ENCODE measurements around the gene GMPR2.
A peak's percentile ranks its signal among the peaks of the same experiment; 100 is the strongest.
"Not testable (repeated sequence)": the region's sequence is repeated elsewhere in the genome, so short reads cannot be mapped to it uniquely, and the experiment has no call there.

The GMPR2 gene

GRCh38 chr14:24203249-24203886 is 29.4 kb upstream of the GMPR2 start:
- not testable (repeated sequence) for FAIRE-seq

DNA sequence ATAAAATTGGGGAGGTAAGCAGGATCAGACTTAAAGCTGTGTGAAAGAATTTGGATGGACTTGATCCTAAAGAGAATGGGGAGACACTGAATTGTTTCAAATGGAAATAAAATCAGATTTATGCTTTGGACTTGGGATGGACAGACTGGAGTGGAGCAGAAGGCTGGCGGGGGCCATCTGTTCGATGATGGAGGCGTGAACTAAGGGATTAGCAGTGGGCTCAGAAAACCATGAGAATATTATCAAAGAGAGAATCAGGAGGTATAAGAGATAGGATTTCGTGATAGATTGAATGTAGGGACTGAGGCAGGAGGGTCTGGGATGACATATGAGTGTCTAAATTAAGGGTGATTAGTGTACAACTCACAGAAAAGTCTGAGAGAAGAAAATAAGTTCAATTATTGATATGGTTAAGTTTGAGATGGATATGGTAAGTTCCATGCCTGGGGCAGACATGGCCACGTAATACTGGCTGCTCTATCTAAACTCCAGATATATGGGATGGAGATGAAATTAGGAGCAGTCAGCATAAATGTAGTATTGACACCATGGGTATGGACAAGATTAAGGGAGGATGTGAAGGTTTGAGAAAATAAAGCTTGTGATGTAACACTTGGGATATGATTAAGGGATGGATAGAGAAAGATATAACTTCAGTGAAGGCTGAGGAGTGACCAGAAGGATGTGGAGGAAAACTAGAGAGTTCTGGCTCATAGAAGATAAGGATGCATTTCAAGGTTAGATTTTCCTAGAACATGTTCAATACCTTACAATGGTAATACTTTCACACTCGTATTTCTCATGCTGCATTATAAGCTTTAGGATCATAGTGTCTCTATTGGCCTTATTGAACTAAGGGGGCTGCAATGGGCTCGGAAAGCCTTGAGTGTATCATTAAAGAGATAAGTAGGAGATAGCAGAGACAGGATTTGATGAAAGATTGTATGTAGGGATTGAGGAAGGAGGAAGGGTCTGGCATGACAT is 28.3 kb upstream of the GMPR2 start:
- FAIRE-seq, result no peak

- no peak for FAIRE-seq
These were observed 26.2 kb upstream of the GMPR2 start for GRCh38 chr14:24206260-24207103.

GRCh38 chr14:24207104-24207551 is 25.6 kb upstream of the GMPR2 start:
- no peak for FAIRE-seq

DNA sequence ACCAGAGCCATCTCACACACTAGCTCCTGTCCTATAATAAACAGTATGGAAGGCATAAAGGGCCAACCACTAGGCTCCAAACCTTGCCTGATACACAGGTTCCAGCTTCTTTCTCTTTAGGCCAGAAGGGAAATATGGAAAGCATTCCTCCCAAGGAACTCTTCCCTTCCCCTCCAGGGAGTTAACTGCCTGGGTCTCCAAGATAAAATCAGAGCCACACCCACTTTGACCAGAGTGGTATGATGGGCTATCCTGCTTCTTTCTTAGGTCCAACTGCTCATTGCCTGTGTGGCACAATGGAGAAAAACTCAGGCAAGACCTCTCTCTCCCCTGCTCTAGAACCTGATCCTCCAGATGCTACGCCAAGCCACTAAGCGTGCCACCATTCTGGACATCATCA is 25.1 kb upstream of the GMPR2 start:
- FAIRE-seq, result no peak

DNA sequence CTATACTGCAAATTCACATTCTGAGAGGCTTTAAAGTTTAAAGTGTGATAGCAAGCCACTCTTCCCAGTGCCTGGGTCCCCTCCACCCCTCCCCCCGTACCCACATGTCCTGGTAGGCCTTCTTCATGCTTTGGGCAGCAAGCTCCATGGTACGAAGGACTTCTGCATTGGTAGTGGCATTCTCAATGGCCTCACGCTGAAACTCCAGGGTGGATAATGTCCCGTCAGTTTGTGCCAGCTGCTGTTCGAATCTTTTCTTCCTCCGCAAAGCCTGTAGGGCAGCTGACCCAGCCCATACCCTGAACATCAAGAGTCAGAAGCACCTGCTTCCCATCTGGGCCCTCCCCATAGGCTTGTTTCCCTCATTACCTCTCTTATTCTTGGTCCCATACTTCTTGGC is 21.4 kb upstream of the GMPR2 start:
- FAIRE-seq, result no peak

- FAIRE-seq, result peak; percentile 37
These were observed 19.5 kb upstream of the GMPR2 start, which contains the start of gene CHMP4A for GRCh38 chr14:24212924-24213865. CHMP4A (minus strand) TSS chr14:24213488; CDS start chr14:24213439, 49 bp downstream.

DNA sequence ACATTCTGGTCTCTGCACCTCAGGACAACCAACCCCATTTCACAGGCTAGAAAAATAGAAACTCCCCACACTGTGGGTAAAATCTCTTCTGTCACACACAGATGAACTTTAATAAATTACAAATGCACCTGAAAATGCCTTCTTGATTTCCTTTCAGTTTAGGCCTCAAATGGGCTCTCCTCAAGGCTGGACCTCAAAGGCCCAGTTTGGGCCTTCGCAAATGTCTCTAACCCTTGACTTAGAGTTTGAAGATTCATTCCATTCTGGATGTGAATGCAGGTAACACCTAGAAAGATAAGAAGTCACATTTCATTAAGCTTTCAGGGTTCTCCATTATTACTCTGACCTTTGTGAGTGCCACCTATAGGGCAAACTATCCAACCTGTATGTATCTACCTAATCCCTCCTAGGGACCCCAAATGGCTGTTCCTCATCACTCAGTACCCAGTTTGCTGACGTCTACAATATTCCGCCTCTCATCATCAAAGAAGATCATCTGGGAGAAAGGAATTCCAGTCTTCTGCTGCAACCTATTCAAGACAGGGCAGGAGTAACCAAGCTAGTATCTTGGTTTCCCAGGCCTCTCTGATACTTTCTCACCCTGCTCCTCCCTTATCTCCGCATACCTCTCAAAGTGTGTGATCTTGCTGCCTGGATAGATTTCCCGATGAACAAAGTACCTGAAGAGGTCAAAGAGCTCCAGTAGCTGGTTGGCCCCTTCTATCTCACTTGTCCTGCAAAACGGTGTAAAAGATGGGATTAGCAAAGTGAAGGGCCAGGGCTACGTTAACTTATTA is 18.7 kb upstream of the GMPR2 start:
- FAIRE-seq, result no peak

DNA sequence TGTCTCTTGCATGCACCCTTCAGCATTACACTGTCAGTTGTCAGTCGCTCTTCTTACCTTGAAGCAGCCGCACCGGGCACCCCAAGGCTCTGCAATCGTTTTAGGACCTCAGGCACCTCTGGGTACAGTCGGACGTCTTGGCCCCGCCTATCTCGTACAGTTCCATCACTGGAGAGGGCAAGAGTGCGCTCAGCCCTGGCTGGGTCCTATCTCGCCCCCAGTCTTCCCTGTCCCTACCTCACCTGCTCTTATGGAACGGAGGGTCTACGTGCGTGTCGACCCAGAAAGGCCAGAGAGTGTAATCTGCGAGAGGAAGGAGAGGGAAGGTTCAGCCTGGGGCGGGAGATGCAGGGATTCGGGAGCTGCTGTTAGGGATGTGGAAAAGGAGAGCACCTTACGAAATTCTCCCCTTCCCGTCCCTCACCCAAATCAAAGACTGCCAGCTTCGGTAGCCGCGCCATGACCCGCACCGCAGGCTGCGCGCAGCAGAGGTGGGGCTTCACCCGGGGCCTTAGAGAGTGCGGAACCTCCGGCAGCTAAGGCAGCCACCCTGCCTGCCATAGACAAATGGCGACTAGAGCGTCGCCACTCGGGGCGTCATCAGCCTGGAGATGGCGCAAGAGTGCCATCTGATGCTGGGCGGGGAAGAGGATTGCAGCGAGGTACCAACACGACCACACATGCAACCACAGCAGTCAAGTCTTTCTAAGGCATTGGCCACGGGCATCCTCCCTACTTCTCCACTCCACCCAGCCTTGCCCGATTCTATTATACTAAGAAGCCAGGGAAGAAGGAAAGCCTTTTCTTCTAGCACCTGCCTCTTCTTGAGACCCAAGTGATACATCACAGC is 17.0 kb upstream of the GMPR2 start, which contains the start of gene MDP1:
TSS of gene MDP1 (minus strand) at position 572 of the 850 bp plus-strand sequence. CDS start at position 461, 111 bp downstream.
- no peak for FAIRE-seq

- no peak for FAIRE-seq
These were observed 16.4 kb upstream of the GMPR2 start for GRCh38 chr14:24216345-24216699.

GRCh38 chr14:24216876-24217275 is 15.9 kb upstream of the GMPR2 start:
- not testable (repeated sequence) for FAIRE-seq

- FAIRE-seq, result no peak
These were observed 13.6 kb upstream of the GMPR2 start for GRCh38 chr14:24219080-24219479.

DNA sequence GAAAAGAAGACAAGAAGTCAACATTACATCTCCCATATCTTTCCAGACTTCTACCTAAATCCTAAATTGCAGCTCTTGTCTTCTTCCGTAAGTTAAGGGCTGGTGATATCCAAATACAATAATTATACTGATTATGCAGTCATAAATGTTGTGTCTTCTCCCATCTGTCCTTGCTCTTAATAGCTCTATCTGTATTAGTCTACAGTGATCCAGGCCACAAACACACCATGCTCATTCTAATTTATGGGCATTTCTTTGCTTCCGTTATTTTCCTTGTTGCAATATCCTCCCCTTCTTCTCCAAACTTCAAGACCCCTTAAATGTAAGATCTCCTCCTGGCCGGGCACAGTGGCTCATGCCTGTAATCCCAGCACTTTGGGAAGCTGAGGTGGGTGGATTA is 13.2 kb upstream of the GMPR2 start:
- FAIRE-seq, result no peak

DNA sequence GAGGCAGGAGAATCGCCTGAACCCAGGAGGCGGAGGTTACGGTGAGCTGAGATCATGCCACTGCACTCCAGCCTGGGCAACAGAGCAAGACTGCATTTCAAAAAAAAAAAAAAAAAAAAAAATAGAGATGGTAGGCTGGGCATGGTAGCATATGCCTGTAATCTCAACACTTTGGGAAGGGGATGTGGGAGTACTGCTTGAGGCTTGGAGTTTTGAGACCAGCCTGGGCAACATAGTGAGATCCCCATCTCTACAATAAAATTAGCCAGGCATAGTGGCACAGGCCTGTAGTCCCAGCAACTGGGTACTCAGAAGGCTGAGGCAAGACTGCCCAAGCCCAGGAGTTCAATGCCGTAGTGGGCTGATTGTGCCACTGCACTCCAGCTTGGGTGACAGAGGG is 9.7 kb upstream of the GMPR2 start:
- FAIRE-seq, result not testable (repeated sequence)

DNA sequence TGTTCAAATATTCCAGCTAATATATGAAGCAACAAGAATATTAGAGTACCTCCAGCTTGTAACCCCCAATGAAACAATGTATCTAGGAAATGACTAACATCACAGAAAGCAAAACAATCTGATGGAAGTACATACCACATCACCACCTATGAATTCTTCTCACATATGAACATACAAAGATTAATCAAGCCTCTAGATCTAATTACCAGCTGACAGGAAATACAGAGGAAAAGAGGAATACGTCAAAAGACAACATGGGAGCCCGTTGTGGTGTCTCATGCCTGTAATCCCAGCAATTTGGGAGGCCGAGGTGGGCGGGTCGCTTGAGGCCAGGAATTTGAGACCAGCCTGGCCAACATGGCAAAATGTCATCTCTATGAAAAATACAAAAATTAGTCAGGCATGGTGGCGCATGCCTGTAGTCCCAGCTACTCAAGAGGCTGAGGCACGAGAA is 8.1 kb upstream of the GMPR2 start:
- FAIRE-seq, result no peak

DNA sequence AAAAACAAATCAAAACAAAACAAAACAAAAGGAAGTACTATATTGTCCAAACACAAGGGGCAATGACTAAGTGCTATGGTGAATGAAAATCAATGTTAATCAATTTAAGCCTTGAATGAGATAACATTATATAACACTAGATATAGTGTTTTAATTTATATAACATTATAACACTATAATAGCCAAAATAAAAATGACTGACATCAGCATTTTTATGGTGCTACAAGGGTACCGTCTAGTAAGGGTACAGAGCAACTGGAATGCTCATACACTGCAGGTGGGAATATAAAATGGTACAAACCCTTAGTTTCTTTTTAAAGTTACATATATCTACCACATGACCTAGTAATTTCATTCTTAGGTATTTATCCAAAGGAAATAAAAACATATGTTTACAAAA is 6.3 kb upstream of the GMPR2 start:
- no peak for FAIRE-seq

DNA sequence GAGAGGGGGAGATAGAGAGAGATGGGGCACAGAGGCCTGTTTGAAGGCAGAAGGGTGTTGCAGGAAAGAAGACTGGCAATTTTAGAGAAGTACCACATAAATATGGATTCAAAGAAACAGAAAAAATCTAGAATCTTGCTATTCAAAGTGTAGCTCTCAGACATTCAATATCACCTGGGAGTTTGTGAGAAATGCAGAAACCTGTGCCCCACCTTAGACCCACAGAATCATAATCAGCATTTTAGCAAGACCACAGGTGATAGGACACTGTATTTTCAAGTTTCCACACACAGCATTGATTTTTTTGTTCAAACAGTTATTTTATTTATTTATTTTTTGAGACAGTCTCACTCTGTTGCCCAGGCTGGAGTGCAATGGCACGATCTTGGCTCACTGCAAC is 3.8 kb upstream of the GMPR2 start:
- FAIRE-seq, result no peak

DNA sequence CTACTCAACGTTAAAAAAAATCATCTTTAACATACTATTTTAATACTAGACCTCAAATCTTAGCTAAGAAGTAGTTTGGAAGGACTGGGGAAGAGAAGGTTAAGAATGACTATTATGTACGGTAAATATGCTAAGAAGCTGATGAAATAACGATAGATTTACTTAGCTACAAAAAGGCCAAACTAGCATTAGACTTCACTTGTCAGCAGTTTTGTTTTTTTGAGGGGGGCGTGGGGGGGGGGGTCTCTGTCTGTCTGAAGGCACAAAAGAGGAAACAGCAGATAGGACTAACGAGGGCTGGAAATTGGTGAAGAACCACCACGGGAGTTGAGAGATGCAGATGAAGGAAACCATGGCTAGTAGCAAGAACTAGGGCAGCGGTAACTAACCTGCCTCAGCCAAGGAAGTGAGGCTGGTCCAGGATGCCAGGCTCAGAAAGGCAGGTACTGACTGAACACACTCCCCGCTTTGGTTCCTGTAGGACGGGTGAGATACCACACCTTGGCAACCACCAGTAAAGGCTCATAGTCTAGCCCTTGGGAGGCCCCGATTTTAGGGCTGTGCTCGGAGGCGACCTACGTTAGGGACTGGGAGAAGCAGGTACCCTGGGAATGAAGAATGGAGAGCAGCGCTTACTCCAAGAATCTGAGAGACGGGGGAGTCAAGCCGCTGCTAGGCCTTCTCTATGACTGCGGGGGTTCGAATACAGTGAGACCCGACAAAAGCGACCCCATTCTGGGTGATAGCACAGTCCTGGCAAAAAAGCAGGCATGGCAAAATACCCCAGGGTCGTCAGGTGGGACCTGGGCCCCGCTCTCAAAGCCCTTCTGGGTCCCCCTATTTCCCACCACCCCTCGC is 1.2 kb upstream of the GMPR2 start:
- FAIRE-seq, result no peak

- FAIRE-seq, result no peak
These were observed 546 bp upstream of the GMPR2 start, which contains the start of gene NEDD8 for GRCh38 chr14:24232121-24232644. NEDD8 (minus strand) TSS chr14:24232367; CDS start chr14:24232267, 100 bp downstream.

All from TTC549 (cell line).